OCI-LY3 (cell line): ENCODE measurements around the gene YY2.
"Not testable (repeated sequence)": the region's sequence is repeated elsewhere in the genome, so short reads cannot be mapped to it uniquely, and the experiment has no call there.

Experiments used
- H2AFZ ChIP-seq: fragments of 200-600, 300-600 bp; shearing (Covaris generic); 2 replicates; pipeline ENCODE4 v1.6.0; 2014; ENCODE audit warnings: antibody characterized with exemption, low read depth, low read length
- H3K27ac ChIP-seq: fragments of 200-600, 300-600 bp; sonication (generic); 2 replicates; pipeline ENCODE4 v1.5.1; 2014; ENCODE audit warnings: mild to moderate bottlenecking, low read length, moderate library complexity, mixed read lengths
- H3K27me3 ChIP-seq: fragments of 200-600, 300-600 bp; sonication (generic); 2 replicates; pipeline ENCODE4 v1.6.1; 2014; ENCODE audit warnings: low read depth, low read length, mixed read lengths
- H3K36me3 ChIP-seq: fragments of 200-600, 300-600 bp; sonication (generic); replicated peaks from 2 replicates; pipeline ENCODE3; 2014; ENCODE audit warnings: low read depth, low read length, mixed read lengths
- H3K4me1 ChIP-seq: fragments of 300-600, 200-600 bp; sonication (generic); 2 replicates; pipeline ENCODE4 v1.6.1; 2014; ENCODE audit warnings: low read length, mixed read lengths
- H3K4me2 ChIP-seq: fragments of 200-600, 300-600 bp; sonication (generic); 2 replicates; pipeline ENCODE4 v1.6.1; 2014; ENCODE audit warnings: low read length, mixed read lengths
- H3K4me3 ChIP-seq: fragments of 300-600, 200-600 bp; sonication (generic); 2 replicates; pipeline ENCODE4 v1.5.1; 2014; ENCODE audit warnings: antibody characterized with exemption, mild to moderate bottlenecking, low read length, moderate library complexity
- H3K79me2 ChIP-seq: fragments of 300-600, 200-600 bp; shearing (Covaris generic); 2 replicates; pipeline ENCODE4 v1.6.1; 2014; ENCODE audit warnings: mild to moderate bottlenecking, low read length, mixed read lengths
- H3K9ac ChIP-seq: fragments of 300-600, 200-600 bp; shearing (Covaris generic); 2 replicates; pipeline ENCODE4 v1.6.0; 2014; ENCODE audit warnings: mild to moderate bottlenecking, low read length, moderate library complexity
- H3K9me3 ChIP-seq: fragments of 200-600, 300-600 bp; shearing (Covaris generic); 2 replicates; pipeline ENCODE4 v1.6.1; 2014; ENCODE audit warnings: low read length, mixed read lengths; ENCODE audit not compliant: insufficient read depth
- H4K20me1 ChIP-seq: fragments of 200-600, 300-600 bp; sonication (generic); 2 replicates; pipeline ENCODE4 v1.6.1; 2016; ENCODE audit warnings: low read length, mixed read lengths; ENCODE audit not compliant: insufficient read depth
- CTCF ChIP-seq: fragments of 200-600, 300-600 bp; sonication (generic); IDR thresholded peaks from 2 replicates; pipeline ENCODE4 v1.5.1; 2014; ENCODE audit warnings: antibody characterized with exemption, low read length, low read depth
- EZH2phosphoT487 ChIP-seq: fragments of 200-600 bp; shearing (Covaris generic); IDR thresholded peaks from 2 replicates; pipeline ENCODE4 v1.6.1; 2018; ENCODE audit warnings: antibody characterized with exemption, mixed run types, low read depth

Gene YY2

GRCh38 chrX:21870494-21870893 is 14.7 kb downstream of the YY2 start:
- Histone ChIP-seq H3K79me2 (no peaks in the 10 kb centered on the region), H3K27ac (no peak overlapping the region), H3K9ac (no peak overlapping the region), H3K4me2 (no peak overlapping the region), H2AFZ (no peak overlapping the region), H3K4me3 (no peak overlapping the region), H3K4me1 (no peaks in the 10 kb centered on the region), H4K20me1 (no peaks in the 10 kb centered on the region), H3K9me3 (no peaks in the 10 kb centered on the region), H3K27me3 (no peaks in the 10 kb centered on the region), H3K36me3 (no peaks in the 10 kb centered on the region)
- TF ChIP-seq EZH2phosphoT487 (no peak), CTCF (no peak)

GRCh38 chrX:21873063-21873775 is 17.4 kb downstream of the YY2 start:
- no peak for TF ChIP-seq EZH2phosphoT487
- no peak for TF ChIP-seq CTCF
- H3K79me2 ChIP-seq, result no peaks in the 10 kb centered on the region
- H3K4me2 ChIP-seq, result no peak overlapping the region
- H3K9ac ChIP-seq, result no peak overlapping the region
- H3K27me3 ChIP-seq, result no peaks in the 10 kb centered on the region
- no peaks in the 10 kb centered on the region for H3K9me3 ChIP-seq
- no peak overlapping the region for H2AFZ ChIP-seq
- no peak overlapping the region for H3K27ac ChIP-seq
- H3K36me3 ChIP-seq, result no peaks in the 10 kb centered on the region
- no peaks in the 10 kb centered on the region for H4K20me1 ChIP-seq
- no peaks in the 10 kb centered on the region for H3K4me1 ChIP-seq
- H3K4me3 ChIP-seq, result no peak overlapping the region

GRCh38 chrX:21874182-21874581 is 18.4 kb downstream of the YY2 start:
- H3K4me1 ChIP-seq, H3K9ac ChIP-seq, H3K4me3 ChIP-seq, H3K79me2 ChIP-seq, H3K27me3 ChIP-seq, H4K20me1 ChIP-seq, H3K27ac ChIP-seq, H3K36me3 ChIP-seq, H3K9me3 ChIP-seq, H2AFZ ChIP-seq, H3K4me2 ChIP-seq: not testable (repeated sequence)

- Histone ChIP-seq H3K9ac (no peak overlapping the region), H3K36me3 (no peaks in the 10 kb centered on the region), H3K4me2 (no peak overlapping the region), H3K27ac (no peak overlapping the region), H3K4me1 (no peaks in the 10 kb centered on the region), H3K27me3 (no peaks in the 10 kb centered on the region), H2AFZ (no peak overlapping the region), H3K4me3 (no peak overlapping the region), H4K20me1 (no peaks in the 10 kb centered on the region), H3K9me3 (no peaks in the 10 kb centered on the region), H3K79me2 (no peaks in the 10 kb centered on the region)
- TF ChIP-seq EZH2phosphoT487, result no peak
- no peak for TF ChIP-seq CTCF
Observed at GRCh38 chrX:21875013-21875412, 19.2 kb downstream of the YY2 start.
